ENCODE results near the gene TTC13. TPM values are rescaled to one million over a fixed set of nuclear protein-coding genes. Genes with fewer than 3 reads are reported as not detected.

Gene TTC13
- total and polyA plus RNA-seq, 2 of the 4 experiments (the other 2 are of a cell fraction), result 6.1 to 9.1 TPM

DNA sequence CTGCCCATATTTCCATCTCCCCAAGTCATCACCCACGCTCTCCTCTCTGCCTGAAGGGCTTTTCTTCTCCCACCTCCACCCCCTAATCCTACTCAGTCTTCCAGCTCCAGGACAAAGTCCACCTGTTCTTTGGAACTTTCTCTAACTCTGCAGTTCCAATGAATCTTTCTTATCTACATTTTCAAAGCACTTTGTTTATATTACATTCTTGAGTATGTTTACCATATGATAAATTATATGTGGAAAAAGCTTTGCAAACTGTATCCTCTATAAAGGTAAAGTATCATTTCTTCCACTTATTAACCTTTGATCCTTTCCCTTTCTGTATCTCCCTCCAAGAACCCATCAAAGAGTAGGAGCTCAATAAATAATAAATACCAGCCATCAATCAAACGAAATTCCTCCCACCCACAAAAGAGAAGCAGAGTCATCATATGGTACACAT lies 39.7 kb downstream of the TTC13 start:
- TF ChIP-seq RCOR1 (IDR thresholded peaks at IDR 0.05; ENCODE audit: insufficient replicate concordance, low read length) (no peak), RAD21 (IDR thresholded peaks at IDR 0.05; ENCODE audit: low read length) (no peak), BHLHE40 (IDR thresholded peaks at IDR 0.05; ENCODE audit: low read depth, low read length) (no peak), POLR2A (IDR thresholded peaks at IDR 0.05; ENCODE audit: low read depth, low read length) (no peak), MXI1 (IDR thresholded peaks at IDR 0.05; ENCODE audit: borderline replicate concordance, low read depth, low read length) (no peak), CHD1 (IDR thresholded peaks at IDR 0.05; ENCODE audit: low read depth, low read length) (no peak), MAFK (IDR thresholded peaks at IDR 0.05; ENCODE audit: low read depth, low read length) (no peak), MAZ (IDR thresholded peaks at IDR 0.05; ENCODE audit: borderline replicate concordance, low read depth, low read length) (no peak), SMC3 (IDR thresholded peaks at IDR 0.05; ENCODE audit: low read depth, low read length) (no peak), NFE2L2 (IDR thresholded peaks at IDR 0.05; ENCODE audit: low read depth, low read length) (no peak), RFX5 (IDR thresholded peaks at IDR 0.05; ENCODE audit: low read depth, low read length) (no peak), FOS (IDR thresholded peaks at IDR 0.05; ENCODE audit: low read depth, low read length) (no peak), CEBPB (IDR thresholded peaks at IDR 0.05; ENCODE audit: low read depth, low read length) (no peak), CTCF (conservative IDR thresholded peaks at IDR 0.05; ENCODE audit: low read depth, low read length) (no peak), ELK1 (IDR thresholded peaks at IDR 0.05; ENCODE audit: borderline replicate concordance, low read depth, low read length) (no peak)
- TF ChIP-seq, protein P1, sequence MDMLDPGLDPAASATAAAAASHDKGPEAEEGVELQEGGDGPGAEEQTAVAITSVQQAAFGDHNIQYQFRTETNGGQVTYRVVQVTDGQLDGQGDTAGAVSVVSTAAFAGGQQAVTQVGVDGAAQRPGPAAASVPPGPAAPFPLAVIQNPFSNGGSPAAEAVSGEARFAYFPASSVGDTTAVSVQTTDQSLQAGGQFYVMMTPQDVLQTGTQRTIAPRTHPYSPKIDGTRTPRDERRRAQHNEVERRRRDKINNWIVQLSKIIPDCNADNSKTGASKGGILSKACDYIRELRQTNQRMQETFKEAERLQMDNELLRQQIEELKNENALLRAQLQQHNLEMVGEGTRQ (IDR thresholded peaks at IDR 0.05; ENCODE audit: low read depth, low read length), result no peak

More for the DNA sequence above, 39.7 kb downstream of the TTC13 start:
- Histone ChIP-seq H2BK5ac (ENCODE audit: low read depth, low read length, poor library complexity, severe bottlenecking) (no peak overlapping the region), H2AK9ac (replicated peaks; ENCODE audit: low read depth, low read length, poor library complexity) (no peak overlapping the region), H4K20me1 (ENCODE audit: insufficient read depth, low read length) (no peaks in the 10 kb centered on the region), H3K79me1 (ENCODE audit: low read depth in 1 of 2, low read length in 2 of 2) (no peaks in the 10 kb centered on the region; a peak in 1 of 4 replicates), H4K5ac (ENCODE audit: low read depth, low read length) (no peak overlapping the region), H2BK15ac (ENCODE audit: low read depth, low read length) (no peak overlapping the region), H3K36me3 (ENCODE audit: control insufficient read depth, insufficient read depth, low read length) (no peaks in the 10 kb centered on the region), H2AFZ (replicated peaks; ENCODE audit: low read length, poor library complexity) (no peak overlapping the region), H3K9me1 (ENCODE audit: insufficient read depth, low read length) (no peaks in the 10 kb centered on the region; the same call in 1 of the 2 replicates), H4K8ac (ENCODE audit: low read depth in 2 of 2, low read length in 2 of 2) (no peak overlapping the region), H3K4ac (ENCODE audit: low read depth, low read length) (no peak overlapping the region), H2BK20ac (ENCODE audit: low read depth, low read length) (no peak overlapping the region), H3K9ac (ENCODE audit: low read depth, low read length) (no peak overlapping the region), H3K18ac (ENCODE audit: low read depth, low read length) (no peak overlapping the region), H4K91ac (ENCODE audit: insufficient read depth, low read depth, low read length) (no peak overlapping the region), H2AK5ac (ENCODE audit: low read depth, low read length) (no peak overlapping the region), H3K56ac (ENCODE audit: extremely low read depth, insufficient read depth, low read length) (no peak overlapping the region), H3K14ac (replicated peaks; ENCODE audit: low read depth, low read length) (no peak overlapping the region), H3K23ac (ENCODE audit: low read depth, low read length) (no peak overlapping the region), H3K4me3 (ENCODE audit: insufficient read depth, low read depth, low read length) (no peak overlapping the region), H3K9me3 (ENCODE audit: control insufficient read depth, insufficient read depth, low read length) (no peaks in the 10 kb centered on the region), H3K4me2 (ENCODE audit: low read depth, low read length) (no peak overlapping the region), H3K27ac (ENCODE audit: insufficient read depth, low read length) (no peak overlapping the region), H2BK120ac (ENCODE audit: low read depth, low read length) (no peak overlapping the region), H3K27me3 (ENCODE audit: control insufficient read depth, insufficient read depth, low read length) (no peaks in the 10 kb centered on the region), H3K4me1 (ENCODE audit: control insufficient read depth, insufficient read depth, low read length) (peaks cover 7% of the 10 kb centered on the region)
- DNase-seq (no peak), ATAC-seq (ENCODE audit: low read depth) (no peak)
- CTCF ChIA-PET, result no interaction called here
- BruUV-seq (replicated peaks), result no TSS peak
- in situ Hi-C loops (cut with MboI; ENCODE audit: low sequenced_read_pairs) (no loop called here), dilution Hi-C loops (cut with HindIII; ENCODE audit: low sequenced_read_pairs, unreplicated experiment) (no loop called here), intact Hi-C loops (cut with micrococcal nuclease) (loop anchor here (5.0 kb wide), 1 partner anchor 38 kb away; the partner anchor contains the start of genes ARV1 and TTC13)
- WGBS, 2 experiments (ENCODE audit: extremely low coverage in 2 of 2, insufficient read length in 1 of 2), result 71% methylated on average over 1 of the region's 2 CpGs; no CpG with 5 or more reads in 1 of the 2 experiments
- POLR2A ChIA-PET (ENCODE audit: unreplicated experiment), result no interaction called here
